Lung (tissue), 12 donors: ENCODE results near the gene ITGA11. TPM values are rescaled to one million over a fixed set of nuclear protein-coding genes. Genes with fewer than 3 reads are reported as not detected.

Experiments
- ATAC-seq: fragments of 200-7000 bp; cut with Tn5 transposase; one replicate; pipeline ENCODE4 v1.9.1; 2020; ENCODE audit warnings: moderate number of reproducible peaks; ENCODE audit not compliant: insufficient read depth, low FRiP score
- DNase-seq, 3 donors: peaks; one replicate each; pipeline ENCODE4 v3.0.0-alpha.2; 2013 to 2017
- H3K27ac ChIP-seq, 2 donors: one replicate each; pipeline ENCODE4 v1.5.1; 2013; ENCODE audit warnings: mild to moderate bottlenecking in 2 of 2, moderate library complexity in 2 of 2, control low read depth in 1 of 2, inconsistent platforms in 1 of 2, low read depth in 1 of 2, low read length in 1 of 2
- H3K27me3 ChIP-seq, 3 donors: one replicate each; pipeline ENCODE4 v1.5.1; 2013; ENCODE audit warnings: low read length in 2 of 3; ENCODE audit not compliant: control insufficient read depth in 3 of 3, insufficient read depth in 3 of 3
- H3K36me3 ChIP-seq, 4 donors: one replicate each; pipeline ENCODE4 v1.5.1; 2013; ENCODE audit warnings: low read length in 4 of 4, mild to moderate bottlenecking in 1 of 4, moderate library complexity in 1 of 4; ENCODE audit not compliant: control insufficient read depth in 4 of 4, insufficient read depth in 4 of 4
- H3K4me1 ChIP-seq, 5 donors: one replicate each; pipeline ENCODE4 v1.5.1; 2013; ENCODE audit warnings: low read length in 5 of 5, mild to moderate bottlenecking in 2 of 5, moderate library complexity in 1 of 5; ENCODE audit not compliant: control insufficient read depth in 5 of 5, insufficient read depth in 5 of 5
- H3K4me3 ChIP-seq: one replicate; pipeline ENCODE4 v1.5.1; 2013; ENCODE audit warnings: mild to moderate bottlenecking, control low read depth, moderate library complexity
- H3K9ac ChIP-seq, 2 donors: one replicate each; pipeline ENCODE4 v1.5.1; 2013; ENCODE audit warnings: low read length in 2 of 2, control low read depth in 1 of 2; ENCODE audit not compliant: insufficient read depth in 1 of 2
- H3K9me3 ChIP-seq, 4 donors: one replicate each; pipeline ENCODE4 v1.5.1; 2013; ENCODE audit warnings: low read length in 3 of 4, mild to moderate bottlenecking in 1 of 4, moderate library complexity in 1 of 4; ENCODE audit not compliant: control insufficient read depth in 4 of 4, insufficient read depth in 3 of 4
- CTCF ChIP-seq: IDR thresholded peaks from 2 replicates; pipeline ENCODE4 v1.5.1; 2012; ENCODE audit warnings: mild to moderate bottlenecking; ENCODE audit errors: control extremely low read depth, extremely low read depth
- WGBS, 2 donors: extraction: QIAGEN DNeasy Blood & Tissue Kit; methylation state at CpG; one replicate each; pipeline ENCODE4 v1.1.7; 2013; 5-methylcytosine and 5-hydroxymethylcytosine counted together
- polyA plus RNA-seq, 2 donors: library from polyadenylated mRNA; stranded (reverse); fragments of 200-250 nt; gene quantifications; one replicate each; pipeline ENCODE4 v1.2.1, GENCODE V29; 2013
- total RNA-seq, 2 donors: library from RNA; depleted of rRNA in 1 of 2; stranded (reverse); fragments of >200 nt in 1 of 2; gene quantifications; one replicate each; pipeline ENCODE4 v1.2.1, GENCODE V29; 2014 to 2021
- donor health status: control.
- donor health status: control.
- donor health status: Bipolar disorder and iron deficiency.
- donor health status: healthy.
- donor health status: DM: yes; HTN: yes; CAD: no.

The ITGA11 gene
- total and polyA plus RNA-seq, 4 donors: 0.35 to 1.8 (median 1.0) TPM

- H3K27me3 ChIP-seq: no peaks in the 10 kb centered on the region
- H3K4me1 ChIP-seq: peaks cover 0 to 12% (median 4%) of the 10 kb centered on the region in 5 donors
- no peak for TF ChIP-seq CTCF
- H3K9ac ChIP-seq: no peak overlapping the region
- H3K27ac ChIP-seq: no peak overlapping the region
- DNase-seq (no peak), ATAC-seq (no peak)
- H3K4me3 ChIP-seq: no peak overlapping the region
- WGBS, 2 donors: 93 to 100% methylated on average over 6 of the region's 6 CpGs
- peaks cover 0 to 5% (median under 1%) of the 10 kb centered on the region in 4 donors for H3K36me3 ChIP-seq
- peaks cover 0 to 2% (median 0%) of the 10 kb centered on the region in 4 donors for H3K9me3 ChIP-seq
These were observed 129.2 kb downstream of the ITGA11 start for GRCh38 chr15:68302729-68303128.

- ATAC-seq (no peak), DNase-seq (no peak)
- TF ChIP-seq CTCF: no peak
- Histone ChIP-seq H3K9me3 (peaks cover 0 to 2% (median 0%) of the 10 kb centered on the region in 4 donors), H3K9ac (no peak overlapping the region), H3K27me3 (no peaks in the 10 kb centered on the region), H3K36me3 (peaks cover 0 to 6% (median 1%) of the 10 kb centered on the region in 4 donors), H3K4me3 (no peak overlapping the region), H3K27ac (no peak overlapping the region), H3K4me1 (peaks cover 0 to 12% (median 1%) of the 10 kb centered on the region in 5 donors)
- WGBS, 2 donors: 94% methylated on average over 8 of the region's 8 CpGs
These were observed 130.7 kb downstream of the ITGA11 start for GRCh38 chr15:68301301-68301700.

- Histone ChIP-seq H3K4me1 (peaks cover 0 to 14% (median 0%) of the 10 kb centered on the region in 5 donors), H3K4me3 (no peak overlapping the region), H3K9me3 (peaks cover 0 to 2% (median 0%) of the 10 kb centered on the region in 4 donors), H3K27me3 (no peaks in the 10 kb centered on the region), H3K27ac (no peak overlapping the region), H3K36me3 (peaks cover 0 to 6% (median 1%) of the 10 kb centered on the region in 4 donors), H3K9ac (no peak overlapping the region)
- DNase-seq: no peak
- WGBS, 2 donors: 77 to 89% methylated on average over 6 of the region's 6 CpGs
- TF ChIP-seq CTCF: no peak
- ATAC-seq: no peak
These were observed 131.6 kb downstream of the ITGA11 start for GRCh38 chr15:68300115-68300940.
